Astrocyte (in vitro differentiated cells and primary cell): ENCODE results near the gene LOXHD1.

Experiments
- EZH2 ChIP-seq: IDR thresholded peaks from 2 replicates; pipeline ENCODE4 v1.6.1; 2012; ENCODE audit warnings: mild to moderate bottlenecking, low read length, inconsistent platforms; ENCODE audit not compliant: insufficient read depth
- TF ChIP-seq, protein P1 (sequence below): IDR thresholded peaks from 2 replicates; pipeline ENCODE4 v1.5.1; 2011; ENCODE audit warnings: low read depth, mild to moderate bottlenecking, inconsistent platforms, low read length, moderate library complexity; ENCODE audit not compliant: insufficient read depth

DNA sequence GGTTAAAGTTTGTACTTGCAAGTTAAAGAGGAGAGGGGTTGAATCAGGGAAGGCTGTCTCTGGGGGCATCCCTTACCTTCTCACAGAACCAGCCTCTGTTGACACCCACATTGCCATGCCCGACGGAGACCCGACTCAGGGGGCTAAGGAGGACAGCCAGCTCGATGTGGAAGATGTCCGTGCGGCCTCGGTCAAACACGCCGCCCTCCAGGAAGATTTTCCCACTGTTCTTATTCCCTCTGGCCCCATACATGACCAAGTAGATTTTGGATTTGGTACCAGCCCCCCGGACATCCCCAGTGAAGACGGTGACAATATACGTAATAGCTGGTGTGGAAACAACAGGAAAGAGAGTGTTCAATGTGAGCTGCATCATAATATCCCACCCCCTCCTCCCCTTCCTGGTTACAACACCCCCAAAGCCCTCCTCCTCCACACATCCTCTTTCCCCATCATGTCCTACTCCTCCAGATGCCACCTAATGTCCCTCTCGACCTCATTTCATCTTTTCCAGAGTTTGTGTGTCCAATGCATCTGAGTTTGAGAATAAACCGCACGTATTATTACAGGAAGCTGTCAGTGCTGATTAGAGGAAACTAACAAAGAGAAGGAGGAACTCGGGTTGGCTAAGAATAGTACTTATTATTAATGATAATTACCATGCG, 55.7 kb downstream of the LOXHD1 start:
- TF ChIP-seq, protein P1, sequence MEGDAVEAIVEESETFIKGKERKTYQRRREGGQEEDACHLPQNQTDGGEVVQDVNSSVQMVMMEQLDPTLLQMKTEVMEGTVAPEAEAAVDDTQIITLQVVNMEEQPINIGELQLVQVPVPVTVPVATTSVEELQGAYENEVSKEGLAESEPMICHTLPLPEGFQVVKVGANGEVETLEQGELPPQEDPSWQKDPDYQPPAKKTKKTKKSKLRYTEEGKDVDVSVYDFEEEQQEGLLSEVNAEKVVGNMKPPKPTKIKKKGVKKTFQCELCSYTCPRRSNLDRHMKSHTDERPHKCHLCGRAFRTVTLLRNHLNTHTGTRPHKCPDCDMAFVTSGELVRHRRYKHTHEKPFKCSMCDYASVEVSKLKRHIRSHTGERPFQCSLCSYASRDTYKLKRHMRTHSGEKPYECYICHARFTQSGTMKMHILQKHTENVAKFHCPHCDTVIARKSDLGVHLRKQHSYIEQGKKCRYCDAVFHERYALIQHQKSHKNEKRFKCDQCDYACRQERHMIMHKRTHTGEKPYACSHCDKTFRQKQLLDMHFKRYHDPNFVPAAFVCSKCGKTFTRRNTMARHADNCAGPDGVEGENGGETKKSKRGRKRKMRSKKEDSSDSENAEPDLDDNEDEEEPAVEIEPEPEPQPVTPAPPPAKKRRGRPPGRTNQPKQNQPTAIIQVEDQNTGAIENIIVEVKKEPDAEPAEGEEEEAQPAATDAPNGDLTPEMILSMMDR, result no peak
- no peak for TF ChIP-seq EZH2
